MCF 10A (cell line): ENCODE data around the gene FRMPD4. TPM values are rescaled to one million over a fixed set of nuclear protein-coding genes. Genes with fewer than 3 reads are reported as not detected.

ENCODE experiments used
- Bru-seq: library from RNA; stranded (reverse); fragments of 400-500 nt; gene quantifications from one replicate; lab custom pipeline; 2021; lab: Mats Ljungman, UMichigan
- BruChase-seq, 2 experiments: library from RNA; stranded (reverse); fragments of 400-500 nt; gene quantifications; one replicate each; lab custom pipeline; 2021; lab: Mats Ljungman, UMichigan
- BruUV-seq: library from RNA; stranded (reverse); fragments of 400-500 nt; replicated peaks from 2 replicates; lab custom pipeline; 2021; lab: Mats Ljungman, UMichigan
- CTCF ChIA-PET: fragments of 300-600 bp; sonication (Branson Sonifier 250); formaldehyde crosslinking; extraction: SDS; loops from one replicate; lab custom pipeline; 2021; ENCODE audit warnings: antibody characterized with exemption, inconsistent platforms; lab: Yijun Ruan, JAX
- POLR2A ChIA-PET: fragments of 300-600, 350-650 bp; sonication (Branson Sonifier 250); formaldehyde crosslinking; extraction: SDS; loops from one replicate; lab custom pipeline; 2020; ENCODE audit warnings: antibody characterized with exemption, inconsistent platforms; lab: Yijun Ruan, JAX
- DNase-seq: peaks from one replicate; pipeline ENCODE4 v3.0.0-alpha.2; 2018; ENCODE audit not compliant: unreplicated experiment
- H3K27ac Mint-ChIP-seq: one replicate; pipeline ENCODE4 v1.8.0; 2022; ENCODE audit warnings: mild to moderate bottlenecking, low read depth, mixed read lengths; ENCODE audit not compliant: unreplicated experiment
- H3K27me3 Mint-ChIP-seq: one replicate; pipeline ENCODE4 v1.8.0; 2022; ENCODE audit warnings: mixed read lengths; ENCODE audit not compliant: insufficient read depth, unreplicated experiment
- H3K36me3 Mint-ChIP-seq: one replicate; pipeline ENCODE4 v1.8.0; 2022; ENCODE audit warnings: mild to moderate bottlenecking, moderate library complexity, mixed read lengths; ENCODE audit not compliant: insufficient read depth, unreplicated experiment
- H3K4me1 Mint-ChIP-seq: one replicate; pipeline ENCODE4 v1.8.0; 2022; ENCODE audit warnings: mixed read lengths; ENCODE audit not compliant: insufficient read depth, unreplicated experiment
- H3K4me3 Mint-ChIP-seq: one replicate; pipeline ENCODE4 v1.8.0; 2022; ENCODE audit warnings: mild to moderate bottlenecking, moderate library complexity, mixed read lengths; ENCODE audit not compliant: unreplicated experiment
- H3K9me3 Mint-ChIP-seq: one replicate; pipeline ENCODE4 v1.8.0; 2022; ENCODE audit warnings: mixed read lengths; ENCODE audit not compliant: unreplicated experiment
- intact Hi-C: fragments of 100-400 bp; cut with micrococcal nuclease; formaldehyde crosslinking; loops from 2 replicates; pipeline ENCODE4 v1.14.1; 2022
- long read RNA-seq: library from polyadenylated mRNA; stranded (forward); transcript quantifications from one replicate; pipeline ENCODE4 v2.0.0, GENCODE V29; 2022
- total RNA-seq: library from RNA; stranded (reverse); gene quantifications from 2 replicates; pipeline ENCODE4 v1.2.3, GENCODE V29; 2022
- TF ChIP-seq, protein P1 (sequence below): fragments of 200-600 bp; IDR thresholded peaks from one replicate; pipeline ENCODE4 v1.8.0; 2022; ENCODE audit warnings: antibody characterized with exemption, mild to moderate bottlenecking; ENCODE audit not compliant: unreplicated experiment

FRMPD4 gene
- total RNA-seq (not detected in 2 replicates), Bru-seq, nascent RNA (percentile 11 among the genes with signal in this experiment), BruChase-seq, experiment 1, labeled RNA remaining after a 6-hour chase (percentile 11 among the genes with signal in this experiment), BruChase-seq, experiment 2, labeled RNA remaining after a 2-hour chase (percentile 13 among the genes with signal in this experiment)
- long read RNA-seq, partial matches to known transcripts, result 0 of 1 reads
- long read RNA-seq, other reads (novel, unspliced or antisense), result 1 of 1 reads

DNA sequence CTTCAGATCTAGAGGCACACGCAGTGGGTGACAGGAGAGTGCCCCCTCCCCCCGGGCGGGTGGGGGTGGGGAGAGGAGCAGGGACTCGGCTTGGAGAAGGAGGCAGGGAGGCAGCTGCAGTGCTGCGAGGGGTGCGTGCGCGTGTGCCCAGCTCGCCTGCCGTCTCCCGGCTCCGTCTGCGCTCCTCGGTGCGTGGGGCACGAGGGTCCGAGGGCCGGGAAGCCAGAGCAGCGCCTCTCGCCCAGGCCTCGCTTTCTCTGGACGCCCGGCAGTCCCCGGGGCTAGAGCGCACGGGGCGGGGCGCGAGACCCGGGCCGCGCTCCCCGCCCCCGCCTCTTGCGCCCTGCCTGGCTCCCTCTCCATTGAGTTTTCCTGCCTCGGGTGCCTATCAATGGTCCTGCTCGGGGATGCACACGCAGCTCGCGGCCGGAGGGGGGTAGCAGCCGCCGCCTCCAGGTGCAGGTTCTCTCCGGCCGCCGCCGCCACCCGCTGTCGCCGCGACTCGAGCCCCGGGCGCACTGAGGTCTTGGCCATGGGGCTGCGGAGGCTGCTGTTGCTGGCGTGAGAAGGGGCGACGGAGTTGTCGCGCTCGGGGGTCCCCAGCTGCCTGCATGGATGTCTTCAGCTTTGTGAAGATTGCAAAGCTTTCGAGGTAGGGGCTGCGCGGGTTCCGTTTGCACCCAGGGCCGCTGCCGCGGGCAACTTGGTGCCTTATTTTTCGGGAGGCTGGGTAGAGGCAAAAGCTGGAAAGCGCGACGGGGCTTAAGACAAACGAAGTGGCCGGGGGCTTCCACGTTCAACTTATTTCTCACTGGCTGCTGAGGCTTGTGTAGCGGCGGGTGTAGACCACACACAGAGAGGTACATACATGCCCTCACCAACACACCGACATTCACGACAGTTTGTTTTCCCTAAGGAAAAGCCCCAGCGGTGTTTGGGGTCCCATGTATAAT, at the start of gene FRMPD4:
TSS of gene FRMPD4 (plus strand) at position 113 of the 953 bp plus-strand sequence. CDS start at position 612, 499 bp downstream.
- BruUV-seq, result no TSS peak
- ChIA-PET POLR2A (no interaction called here), CTCF (no interaction called here)
- DNase-seq, result no peak
- Mint-ChIP-seq H3K36me3 (no peaks in the 10 kb centered on the region), H3K4me1 (peaks cover 5% of the 10 kb centered on the region), H3K4me3 (peak within 1 kb of the TSS; percentile 72), H3K27ac (no peak within 1 kb of the TSS), H3K9me3 (no peaks in the 10 kb centered on the region), H3K27me3 (peaks cover 42% of the 10 kb centered on the region)
- intact Hi-C loops, result no loop called here
- TF ChIP-seq, protein P1, sequence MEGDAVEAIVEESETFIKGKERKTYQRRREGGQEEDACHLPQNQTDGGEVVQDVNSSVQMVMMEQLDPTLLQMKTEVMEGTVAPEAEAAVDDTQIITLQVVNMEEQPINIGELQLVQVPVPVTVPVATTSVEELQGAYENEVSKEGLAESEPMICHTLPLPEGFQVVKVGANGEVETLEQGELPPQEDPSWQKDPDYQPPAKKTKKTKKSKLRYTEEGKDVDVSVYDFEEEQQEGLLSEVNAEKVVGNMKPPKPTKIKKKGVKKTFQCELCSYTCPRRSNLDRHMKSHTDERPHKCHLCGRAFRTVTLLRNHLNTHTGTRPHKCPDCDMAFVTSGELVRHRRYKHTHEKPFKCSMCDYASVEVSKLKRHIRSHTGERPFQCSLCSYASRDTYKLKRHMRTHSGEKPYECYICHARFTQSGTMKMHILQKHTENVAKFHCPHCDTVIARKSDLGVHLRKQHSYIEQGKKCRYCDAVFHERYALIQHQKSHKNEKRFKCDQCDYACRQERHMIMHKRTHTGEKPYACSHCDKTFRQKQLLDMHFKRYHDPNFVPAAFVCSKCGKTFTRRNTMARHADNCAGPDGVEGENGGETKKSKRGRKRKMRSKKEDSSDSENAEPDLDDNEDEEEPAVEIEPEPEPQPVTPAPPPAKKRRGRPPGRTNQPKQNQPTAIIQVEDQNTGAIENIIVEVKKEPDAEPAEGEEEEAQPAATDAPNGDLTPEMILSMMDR, result no peak

DNA sequence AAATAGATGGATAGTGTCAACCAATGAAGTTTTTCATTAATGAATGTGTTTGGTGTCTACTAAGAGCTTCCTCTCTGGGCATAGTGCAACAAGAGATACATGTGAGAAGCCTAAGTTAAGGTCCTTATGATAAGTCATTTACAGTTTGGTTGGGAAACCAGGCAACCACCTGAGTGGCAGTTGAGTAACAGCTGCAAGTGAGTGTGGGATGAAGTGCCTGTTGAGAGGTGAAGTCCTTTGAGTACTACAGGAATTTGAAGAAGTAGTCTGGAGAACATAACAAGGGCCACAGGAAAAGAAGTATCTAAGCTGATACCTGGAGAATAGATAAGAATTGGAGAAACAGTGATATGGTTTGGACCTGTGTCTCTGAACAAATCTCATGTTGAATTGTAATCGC, 48.5 kb upstream of the FRMPD4 start:
- DNase-seq, result no peak
- H3K4me3 Mint-ChIP-seq, result no peak overlapping the region
- intact Hi-C loops, result no loop called here
- peaks cover 23% of the 10 kb centered on the region for H3K27me3 Mint-ChIP-seq
- TF ChIP-seq, protein P1, result no peak
- ChIA-PET CTCF (no interaction called here), POLR2A (no interaction called here)
- no peaks in the 10 kb centered on the region for H3K36me3 Mint-ChIP-seq
- H3K9me3 Mint-ChIP-seq, result peaks cover 10% of the 10 kb centered on the region
- H3K27ac Mint-ChIP-seq, result no peak overlapping the region
- H3K4me1 Mint-ChIP-seq, result no peaks in the 10 kb centered on the region
- BruUV-seq, result no TSS peak

DNA sequence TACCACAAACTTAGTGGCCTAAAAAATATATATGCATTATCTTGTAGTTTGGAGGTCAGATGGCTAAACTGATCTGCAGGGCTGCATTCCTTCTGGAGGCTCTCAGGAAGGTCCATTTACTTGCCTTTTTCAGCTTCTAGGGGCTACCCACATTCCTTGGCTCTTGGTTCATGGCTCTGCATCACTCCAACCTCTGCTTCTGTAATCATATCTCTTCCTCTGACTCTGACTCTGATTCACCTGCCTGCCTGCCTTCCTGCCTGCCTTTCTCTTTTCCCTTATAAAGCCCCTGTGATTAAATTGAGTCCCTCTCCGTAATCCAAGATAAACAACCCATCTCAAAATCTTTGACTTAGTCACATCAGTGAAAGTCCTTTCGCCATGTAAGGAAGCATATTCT, 25.0 kb upstream of the FRMPD4 start:
- no peak overlapping the region for H3K27ac Mint-ChIP-seq
- H3K4me1 Mint-ChIP-seq, result no peaks in the 10 kb centered on the region
- H3K9me3 Mint-ChIP-seq, result no peaks in the 10 kb centered on the region
- peaks cover under 1% of the 10 kb centered on the region for H3K27me3 Mint-ChIP-seq
- TF ChIP-seq, protein P1, result no peak
- DNase-seq, result no peak
- no peak overlapping the region for H3K4me3 Mint-ChIP-seq
- H3K36me3 Mint-ChIP-seq, result no peaks in the 10 kb centered on the region
- CTCF ChIA-PET, result interaction anchor here (0.6 to 0.7 kb wide), 2 partner anchors 11 kb away, joined by 3 read pairs; no protein-coding TSS in a partner anchor
- POLR2A ChIA-PET, result no interaction called here
- intact Hi-C loops, result no loop called here
- no TSS peak for BruUV-seq

DNA sequence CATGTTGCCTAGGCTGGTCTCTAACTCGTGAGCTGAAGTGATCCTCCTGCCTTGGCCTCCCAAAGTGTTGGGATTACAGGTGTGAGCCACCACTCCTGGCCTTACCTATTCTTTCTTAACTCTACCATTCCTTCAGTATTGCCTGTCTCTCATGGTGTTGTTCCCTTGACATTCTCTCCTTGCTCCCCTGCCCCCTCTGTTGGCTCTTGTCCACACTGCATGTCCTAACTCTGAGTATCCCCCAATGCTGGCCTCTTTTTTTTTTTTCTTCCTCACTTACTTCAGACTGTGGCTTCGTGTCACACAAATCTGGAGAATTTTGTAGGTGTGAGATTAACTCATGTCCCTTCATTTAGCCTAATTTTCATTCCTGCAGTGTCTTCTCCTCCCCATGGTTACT, 22.9 kb upstream of the FRMPD4 start:
- H3K27me3 Mint-ChIP-seq, result peaks cover 16% of the 10 kb centered on the region
- DNase-seq, result peak; percentile 35
- H3K4me3 Mint-ChIP-seq, result no peak overlapping the region
- no peaks in the 10 kb centered on the region for H3K4me1 Mint-ChIP-seq
- no TSS peak for BruUV-seq
- TF ChIP-seq, protein P1, result peak; percentile 7
- no peak overlapping the region for H3K27ac Mint-ChIP-seq
- intact Hi-C loops, result no loop called here
- ChIA-PET CTCF (no interaction called here), POLR2A (interaction anchor here (0.6 kb wide), 1 partner anchor 983 kb away, joined by 3 read pairs; no protein-coding TSS in a partner anchor)
- no peaks in the 10 kb centered on the region for H3K36me3 Mint-ChIP-seq
- no peaks in the 10 kb centered on the region for H3K9me3 Mint-ChIP-seq
